Amniotic epithelial cell (primary cell): ENCODE results near the gene SERINC4.
"Not testable (repeated sequence)": the region's sequence is repeated elsewhere in the genome, so short reads cannot be mapped to it uniquely, and the experiment has no call there.

Source experiments
- DNase-seq: peaks from one replicate; pipeline ENCODE4 v3.0.0-alpha.2; 2010; ENCODE audit warnings: low read depth

SERINC4 gene

GRCh38 chr15:43799945-43800285 is at the start of gene SERINC4:
TSS of gene SERINC4 (minus strand) at chr15:43800220. CDS start at chr15:43799986, 234 bp downstream.
- no peak for DNase-seq

- DNase-seq = peak; percentile 52
These were observed 45.4 kb upstream of the SERINC4 start for GRCh38 chr15:43845421-43845820.

- DNase-seq = not testable (repeated sequence)
These were observed 32.5 kb upstream of the SERINC4 start for GRCh38 chr15:43832485-43832884.

GRCh38 chr15:43831519-43832052 is 31.6 kb upstream of the SERINC4 start:
- not testable (repeated sequence) for DNase-seq

- DNase-seq = not testable (repeated sequence)
These were observed 30.8 kb upstream of the SERINC4 start for GRCh38 chr15:43830691-43831275.

- not testable (repeated sequence) for DNase-seq
These were observed 30.0 kb upstream of the SERINC4 start for GRCh38 chr15:43829951-43830540.

- DNase-seq = peak; percentile 8
These were observed 28.1 kb upstream of the SERINC4 start for GRCh38 chr15:43828061-43828657.

GRCh38 chr15:43826508-43827341 is 26.7 kb upstream of the SERINC4 start, which contains the start of gene WDR76:
TSS of gene WDR76 (plus strand) at chr15:43827002. CDS start at chr15:43827033, 31 bp downstream.
- DNase-seq = peak; percentile 73

GRCh38 chr15:43826029-43826507 is 26.0 kb upstream of the SERINC4 start:
- no peak for DNase-seq

GRCh38 chr15:43825305-43825704 is 25.3 kb upstream of the SERINC4 start:
- DNase-seq = not testable (repeated sequence)

- DNase-seq = peak; percentile 97
These were observed 24.6 kb upstream of the SERINC4 start, which contains the start of gene MFAP1 for GRCh38 chr15:43824302-43825246. TSS of gene MFAP1 (minus strand) at chr15:43824690. CDS start at chr15:43824569, 121 bp downstream.

GRCh38 chr15:43821505-43821904 is 21.5 kb upstream of the SERINC4 start:
- DNase-seq = no peak

GRCh38 chr15:43815064-43815463 is 15.0 kb upstream of the SERINC4 start:
- not testable (repeated sequence) for DNase-seq

- DNase-seq = no peak
These were observed 9.1 kb upstream of the SERINC4 start for GRCh38 chr15:43808960-43809678.

GRCh38 chr15:43808435-43808950 is 8.5 kb upstream of the SERINC4 start:
- no peak for DNase-seq

- DNase-seq = not testable (repeated sequence)
These were observed 2.7 kb upstream of the SERINC4 start for GRCh38 chr15:43802676-43803075.

- peak; percentile 81 for DNase-seq
These were observed 494 bp upstream of the SERINC4 start, which contains the start of gene HYPK for GRCh38 chr15:43800286-43801141. TSS of gene HYPK (plus strand) at chr15:43800599. CDS start at chr15:43800623, 24 bp downstream.

- DNase-seq = no peak
These were observed 643 bp downstream of the SERINC4 start for GRCh38 chr15:43799209-43799944.
